Right lobe of liver (tissue), 6 donors: ENCODE results near the gene NTNG2. TPM values are rescaled to one million over a fixed set of nuclear protein-coding genes. Genes with fewer than 3 reads are reported as not detected.

ENCODE experiments used
- ATAC-seq, 4 donors: fragments of 200-7000 bp; cut with Tn5 transposase; one replicate each; pipeline ENCODE4 v1.9.1; 2020; ENCODE audit warnings: mild to moderate bottlenecking in 4 of 4, moderate library complexity in 4 of 4
- DNase-seq, 3 donors: peaks; one replicate each; pipeline ENCODE4 v3.0.0-alpha.2; 2020
- H3K27ac ChIP-seq, 3 donors: fragments of 200-600 bp; one replicate each; pipeline ENCODE4 v1.8.0; 2022
- H3K27me3 ChIP-seq, 2 donors: fragments of 200-600 bp; one replicate each; pipeline ENCODE4 v1.8.0; 2022
- H3K36me3 ChIP-seq, 4 donors: fragments of 200-600 bp; sonication (generic) in 1 of 4; one replicate each; pipeline versions ENCODE4 v1.5.1 to v1.8.0; 2017 to 2022; ENCODE audit warnings: control low read depth in 1 of 4
- H3K4me1 ChIP-seq, 4 donors: fragments of 200-600 bp; sonication (generic) in 1 of 4; one replicate each; pipeline versions ENCODE4 v1.5.1 to v1.8.0; 2017 to 2022; ENCODE audit warnings: control low read depth in 1 of 4
- H3K4me3 ChIP-seq, 3 donors: fragments of 200-600 bp; one replicate each; pipeline ENCODE4 v1.8.0; 2022
- H3K9me3 ChIP-seq, 4 donors: fragments of 200-600 bp; sonication (generic) in 1 of 4; one replicate each; pipeline versions ENCODE4 v1.5.1 to v1.8.0; 2017 to 2022; ENCODE audit warnings: control low read depth in 1 of 4
- POLR2A ChIP-seq: fragments of 450-650 bp; IDR thresholded peaks from one replicate; pipeline ENCODE4 v1.6.1; 2017; ENCODE audit warnings: antibody characterized with exemption, mild to moderate bottlenecking
- WGBS: methylation state at CpG from one replicate; pipeline ENCODE4 v1.1.6; 2018; ENCODE audit warnings: low coverage, low lambda C conversion rate; ENCODE audit not compliant: insufficient coverage; ENCODE audit errors: missing lambda C conversion rate; 5-methylcytosine and 5-hydroxymethylcytosine counted together
- intact Hi-C, 2 donors: fragments of 100-400 bp; cut with DNase I; formaldehyde crosslinking; loops; one replicate each; pipeline versions ENCODE4 v1.11.2 to v1.14.1; 2022
- total RNA-seq, 6 experiments: library from RNA; depleted of rRNA in 2 of 6; stranded (reverse); fragments of >200 nt in 2 of 6; fragmentation: NEBNext Ultra II Directional in 3 of 6; extraction: Animal tissue kit (Norgen Biotek cat#: 25700) in 3 of 6; gene quantifications; one replicate each; pipeline versions ENCODE4 v1.1.0 to v1.2.4, GENCODE V29; 2016 to 2023
- TF ChIP-seq, protein P1 (sequence below), 4 donors: fragments of 200-600 bp in 3 of 4; fragments of 450-650 bp in 1 of 4; IDR thresholded peaks; one replicate each; pipeline versions ENCODE4 v1.5.1 to v1.8.0; 2016 to 2022; ENCODE audit warnings: antibody characterized with exemption in 4 of 4, mild to moderate bottlenecking in 2 of 4
- donor health status: DM: no; HTN: yes; CAD: no.
- donor health status: DM: no; HTN: no; CAD: no.
- donor health status: DM: no; HTN: no; CAD: no.
- donor health status: DM: no; HTN: yes; CAD: no.
- donor health status: DM: no; HTN: yes; CAD: no.

NTNG2 gene
- total RNA-seq, 6 experiments from 2014 or later, result 0.12 to 1.6 (median 0.24) TPM

DNA sequence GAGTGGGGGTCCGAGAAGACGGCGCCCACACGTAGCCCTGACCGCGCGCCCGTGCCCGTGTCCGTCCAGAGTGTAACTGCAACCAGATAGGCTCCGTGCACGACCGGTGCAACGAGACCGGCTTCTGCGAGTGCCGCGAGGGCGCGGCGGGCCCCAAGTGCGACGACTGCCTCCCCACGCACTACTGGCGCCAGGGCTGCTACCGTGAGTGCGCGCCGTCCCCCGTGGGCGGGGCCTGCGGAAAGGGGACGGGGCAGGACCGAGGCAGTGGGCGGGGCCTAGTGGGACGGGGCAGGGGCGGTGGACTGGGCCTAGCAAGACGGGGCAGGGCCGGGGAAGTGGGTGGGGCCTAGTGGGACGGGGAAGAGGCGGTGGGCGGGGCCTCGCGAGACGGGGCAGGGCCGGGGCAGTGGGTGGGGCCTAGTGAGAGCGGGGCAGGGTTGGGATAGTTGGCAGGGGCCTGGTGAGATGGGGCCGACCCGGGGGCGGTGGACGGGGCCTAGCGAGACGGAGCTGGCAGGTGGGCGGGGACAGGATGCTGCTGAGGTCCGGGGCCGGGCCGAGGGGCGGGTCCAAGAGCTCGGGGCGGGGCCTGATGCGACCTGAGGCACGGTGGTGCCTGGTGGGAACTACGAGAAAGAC lies 79.1 kb downstream of the NTNG2 start:
- no peak overlapping the region for H3K27ac ChIP-seq

DNA sequence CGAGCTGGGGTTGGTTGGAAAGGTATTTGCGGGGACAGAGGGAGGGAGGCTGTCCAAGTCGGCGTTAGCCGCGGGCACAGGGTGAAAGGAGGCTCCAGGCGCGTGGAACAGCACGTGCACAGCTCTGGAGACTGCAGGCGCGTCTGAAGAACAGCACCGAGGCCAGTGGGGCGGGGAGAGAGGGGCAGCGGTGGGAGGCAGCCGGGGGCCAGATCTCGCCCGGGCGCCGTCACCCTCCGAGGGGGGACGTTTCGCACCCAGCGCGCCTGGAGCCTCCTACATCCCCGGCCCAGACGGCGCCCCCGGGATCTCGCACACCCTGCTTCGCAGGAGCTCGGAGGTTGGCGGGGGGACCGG lies 79.6 kb downstream of the NTNG2 start:
- ATAC-seq, result no peak
- H3K4me1 ChIP-seq, result peaks cover 0 to 6% (median 0%) of the 10 kb centered on the region in 4 donors
- DNase-seq, result peak in 1 of 3 donors; percentile 52

More for the DNA sequence above, 79.1 kb downstream of the NTNG2 start:
- Histone ChIP-seq H3K4me1 (peaks cover 0 to 6% (median 0%) of the 10 kb centered on the region in 4 donors), H3K4me3 (peak overlapping the region; percentile 46 to 53 (median 46)), H3K9me3 (no peaks in the 10 kb centered on the region), H3K36me3 (no peaks in the 10 kb centered on the region), H3K27me3 (no peaks in the 10 kb centered on the region)
- 4% methylated on average over 31 of the region's 63 CpGs for WGBS
- TF ChIP-seq, protein P1, sequence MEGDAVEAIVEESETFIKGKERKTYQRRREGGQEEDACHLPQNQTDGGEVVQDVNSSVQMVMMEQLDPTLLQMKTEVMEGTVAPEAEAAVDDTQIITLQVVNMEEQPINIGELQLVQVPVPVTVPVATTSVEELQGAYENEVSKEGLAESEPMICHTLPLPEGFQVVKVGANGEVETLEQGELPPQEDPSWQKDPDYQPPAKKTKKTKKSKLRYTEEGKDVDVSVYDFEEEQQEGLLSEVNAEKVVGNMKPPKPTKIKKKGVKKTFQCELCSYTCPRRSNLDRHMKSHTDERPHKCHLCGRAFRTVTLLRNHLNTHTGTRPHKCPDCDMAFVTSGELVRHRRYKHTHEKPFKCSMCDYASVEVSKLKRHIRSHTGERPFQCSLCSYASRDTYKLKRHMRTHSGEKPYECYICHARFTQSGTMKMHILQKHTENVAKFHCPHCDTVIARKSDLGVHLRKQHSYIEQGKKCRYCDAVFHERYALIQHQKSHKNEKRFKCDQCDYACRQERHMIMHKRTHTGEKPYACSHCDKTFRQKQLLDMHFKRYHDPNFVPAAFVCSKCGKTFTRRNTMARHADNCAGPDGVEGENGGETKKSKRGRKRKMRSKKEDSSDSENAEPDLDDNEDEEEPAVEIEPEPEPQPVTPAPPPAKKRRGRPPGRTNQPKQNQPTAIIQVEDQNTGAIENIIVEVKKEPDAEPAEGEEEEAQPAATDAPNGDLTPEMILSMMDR (IDR thresholded peaks at IDR 0.05), result no peak
- TF ChIP-seq POLR2A, result peak; percentile 14
- ATAC-seq (peak; percentile 92 to 93 (median 92)), DNase-seq (peak; percentile 94 to 98 (median 98))
- intact Hi-C loops, result no loop called here

DNA sequence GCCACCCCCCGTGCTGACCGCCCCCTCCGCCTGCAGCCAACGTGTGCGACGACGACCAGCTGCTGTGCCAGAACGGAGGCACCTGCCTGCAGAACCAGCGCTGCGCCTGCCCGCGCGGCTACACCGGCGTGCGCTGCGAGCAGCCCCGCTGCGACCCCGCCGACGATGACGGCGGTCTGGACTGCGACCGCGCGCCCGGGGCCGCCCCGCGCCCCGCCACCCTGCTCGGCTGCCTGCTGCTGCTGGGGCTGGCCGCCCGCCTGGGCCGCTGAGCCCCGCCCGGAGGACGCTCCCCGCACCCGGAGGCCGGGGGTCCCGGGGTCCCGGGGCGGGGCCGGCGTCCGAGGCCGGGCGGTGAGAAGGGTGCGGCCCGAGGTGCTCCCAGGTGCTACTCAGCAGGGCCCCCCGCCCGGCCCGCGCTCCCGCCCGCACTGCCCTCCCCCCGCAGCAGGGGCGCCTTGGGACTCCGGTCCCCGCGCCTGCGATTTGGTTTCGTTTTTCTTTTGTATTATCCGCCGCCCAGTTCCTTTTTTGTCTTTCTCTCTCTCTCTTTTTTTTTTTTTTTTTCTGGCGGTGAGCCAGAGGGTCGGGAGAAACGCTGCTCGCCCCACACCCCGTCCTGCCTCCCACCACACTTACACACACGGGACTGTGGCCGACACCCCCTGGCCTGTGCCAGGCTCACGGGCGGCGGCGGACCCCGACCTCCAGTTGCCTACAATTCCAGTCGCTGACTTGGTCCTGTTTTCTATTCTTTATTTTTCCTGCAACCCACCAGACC lies 80.2 kb downstream of the NTNG2 start:
- Histone ChIP-seq H3K36me3 (no peaks in the 10 kb centered on the region), H3K4me1 (peaks cover 0 to 6% (median 0%) of the 10 kb centered on the region in 4 donors), H3K4me3 (peak overlapping the region; percentile 46 to 53 (median 46)), H3K27me3 (no peaks in the 10 kb centered on the region), H3K27ac (no peak overlapping the region), H3K9me3 (no peaks in the 10 kb centered on the region)
- DNase-seq (no peak), ATAC-seq (no peak)
- WGBS, result 3% methylated on average over 24 of the region's 81 CpGs
- TF ChIP-seq, protein P1 (IDR thresholded peaks at IDR 0.05), result no peak
- TF ChIP-seq POLR2A, result no peak
- intact Hi-C loops, result no loop called here

More for the DNA sequence above, 79.6 kb downstream of the NTNG2 start:
- no CpG with 5 or more reads among the region's 33 CpGs for WGBS
- Histone ChIP-seq H3K27me3 (no peaks in the 10 kb centered on the region), H3K27ac (no peak overlapping the region), H3K36me3 (no peaks in the 10 kb centered on the region), H3K4me3 (peak overlapping the region; percentile 46 to 53 (median 46)), H3K9me3 (no peaks in the 10 kb centered on the region)
- intact Hi-C loops, result no loop called here
- TF ChIP-seq, protein P1 (IDR thresholded peaks at IDR 0.05), result no peak
- TF ChIP-seq POLR2A, result no peak

DNA sequence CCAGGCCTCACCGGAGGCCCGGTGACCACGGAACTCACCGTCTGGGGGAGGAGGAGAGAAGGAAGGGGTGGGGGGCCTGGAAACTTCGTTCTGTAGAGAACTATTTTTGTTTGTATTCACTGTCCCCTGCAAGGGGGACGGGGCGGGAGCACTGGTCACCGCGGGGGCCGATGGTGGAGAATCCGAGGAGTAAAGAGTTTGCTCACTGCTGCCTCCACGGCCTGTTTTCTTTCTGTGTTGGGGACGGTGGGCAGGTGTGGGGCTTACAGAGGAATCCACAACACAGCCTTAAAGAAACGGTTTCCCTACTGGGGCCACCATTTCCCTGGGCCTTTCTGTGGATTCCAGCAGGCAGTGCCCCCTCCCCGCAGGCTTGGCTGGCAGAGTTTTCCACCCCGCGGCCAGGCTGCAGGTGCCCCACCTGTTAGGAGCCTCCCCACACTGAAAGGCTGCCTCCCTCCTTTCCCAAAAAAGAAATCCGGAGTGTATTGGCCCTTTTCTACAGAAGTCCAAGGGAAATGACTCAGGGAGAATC lies 80.8 kb downstream of the NTNG2 start:
- Histone ChIP-seq H3K4me3 (peak overlapping the region; percentile 46 to 53 (median 46)), H3K9me3 (no peaks in the 10 kb centered on the region), H3K4me1 (peaks cover 0 to 6% (median 0%) of the 10 kb centered on the region in 4 donors), H3K36me3 (no peaks in the 10 kb centered on the region), H3K27ac (no peak overlapping the region), H3K27me3 (no peaks in the 10 kb centered on the region)
- intact Hi-C loops, result no loop called here
- no peak for ATAC-seq
- TF ChIP-seq, protein P1 (IDR thresholded peaks at IDR 0.05), result no peak
- TF ChIP-seq POLR2A, result no peak
- no peak for DNase-seq
- 15% methylated on average over 13 of the region's 18 CpGs for WGBS
